HG03103 (cell line): ENCODE measurements around the gene TP53BP1.

Source experiments
- ATAC-seq: cut with Tn5 transposase; IDR thresholded peaks from one replicate; pipeline ENCODE4 v1.9.1; 2021; ENCODE audit warnings: low read depth; ENCODE audit not compliant: unreplicated experiment

The TP53BP1 gene

GRCh38 chr15:43521419-43521818 lies 28.5 kb upstream of the TP53BP1 start:
- ATAC-seq, result no peak

- ATAC-seq, result no peak
Measured at GRCh38 chr15:43520138-43520537, 27.2 kb upstream of the TP53BP1 start.

- no peak for ATAC-seq
Measured at GRCh38 chr15:43519196-43519595, 26.2 kb upstream of the TP53BP1 start.

GRCh38 chr15:43518197-43518761 lies 25.3 kb upstream of the TP53BP1 start:
- ATAC-seq, result no peak

- ATAC-seq, result no peak
Measured at GRCh38 chr15:43517354-43518196, 24.6 kb upstream of the TP53BP1 start, which contains the start of gene MAP1A. TSS of gene MAP1A (plus strand) at chr15:43517608. CDS start at chr15:43521474, 3,866 bp downstream.

- ATAC-seq, result no peak
Measured at GRCh38 chr15:43516801-43517353, 23.9 kb upstream of the TP53BP1 start.

- ATAC-seq, result no peak
Measured at GRCh38 chr15:43516185-43516584, 23.2 kb upstream of the TP53BP1 start.

GRCh38 chr15:43515741-43516140 lies 22.8 kb upstream of the TP53BP1 start:
- no peak for ATAC-seq

- ATAC-seq, result no peak
Measured at GRCh38 chr15:43514241-43515057, 21.5 kb upstream of the TP53BP1 start.

- no peak for ATAC-seq
Measured at GRCh38 chr15:43513550-43513949, 20.6 kb upstream of the TP53BP1 start.

- ATAC-seq, result peak; percentile 21
Measured at GRCh38 chr15:43511012-43511885, 18.3 kb upstream of the TP53BP1 start.

GRCh38 chr15:43510200-43511011 lies 17.4 kb upstream of the TP53BP1 start:
- ATAC-seq, result peak; percentile 94

GRCh38 chr15:43509660-43510199 lies 16.8 kb upstream of the TP53BP1 start:
- ATAC-seq, result no peak

- no peak for ATAC-seq
Measured at GRCh38 chr15:43508991-43509659, 16.2 kb upstream of the TP53BP1 start.

GRCh38 chr15:43508421-43508820 lies 15.5 kb upstream of the TP53BP1 start:
- no peak for ATAC-seq

- no peak for ATAC-seq
Measured at GRCh38 chr15:43505738-43506137, 12.8 kb upstream of the TP53BP1 start.

- no peak for ATAC-seq
Measured at GRCh38 chr15:43499635-43500034, 6.7 kb upstream of the TP53BP1 start.

GRCh38 chr15:43498990-43499389 lies 6.0 kb upstream of the TP53BP1 start:
- ATAC-seq, result no peak
